HK-2 (cell line): ENCODE results near the gene TMEM100.

ENCODE experiments used
- DNase-seq: peaks from one replicate; pipeline ENCODE4 v3.0.0-alpha.2; 2018; ENCODE audit not compliant: unreplicated experiment

Gene TMEM100

DNA sequence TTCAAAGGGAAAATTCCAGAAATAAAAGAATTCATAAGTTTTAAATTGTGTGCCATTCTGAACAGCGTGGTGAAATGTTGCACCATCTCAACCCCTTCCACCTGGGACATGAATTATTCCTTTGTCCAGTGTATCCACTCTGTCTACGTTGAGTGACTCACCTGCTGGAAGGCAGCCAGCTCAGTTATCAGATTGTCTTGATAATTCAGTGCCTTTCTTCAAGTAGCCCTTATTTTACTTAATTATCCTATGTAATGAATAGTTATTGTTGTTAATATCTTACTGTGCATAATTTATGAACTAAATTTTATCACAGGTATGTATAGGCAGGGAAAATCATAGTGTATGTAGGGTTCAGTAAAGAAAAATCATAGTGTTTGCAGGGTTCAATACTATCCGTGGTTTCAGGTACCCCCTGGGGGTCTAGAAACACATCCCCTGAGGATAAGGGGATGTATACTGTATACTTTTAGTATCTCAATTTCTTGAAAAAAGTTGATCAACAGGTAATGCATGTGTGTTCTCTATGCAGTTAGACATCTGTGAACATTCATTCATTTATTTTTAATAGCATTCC, 20.5 kb upstream of the TMEM100 start:
- DNase-seq: no peak

DNA sequence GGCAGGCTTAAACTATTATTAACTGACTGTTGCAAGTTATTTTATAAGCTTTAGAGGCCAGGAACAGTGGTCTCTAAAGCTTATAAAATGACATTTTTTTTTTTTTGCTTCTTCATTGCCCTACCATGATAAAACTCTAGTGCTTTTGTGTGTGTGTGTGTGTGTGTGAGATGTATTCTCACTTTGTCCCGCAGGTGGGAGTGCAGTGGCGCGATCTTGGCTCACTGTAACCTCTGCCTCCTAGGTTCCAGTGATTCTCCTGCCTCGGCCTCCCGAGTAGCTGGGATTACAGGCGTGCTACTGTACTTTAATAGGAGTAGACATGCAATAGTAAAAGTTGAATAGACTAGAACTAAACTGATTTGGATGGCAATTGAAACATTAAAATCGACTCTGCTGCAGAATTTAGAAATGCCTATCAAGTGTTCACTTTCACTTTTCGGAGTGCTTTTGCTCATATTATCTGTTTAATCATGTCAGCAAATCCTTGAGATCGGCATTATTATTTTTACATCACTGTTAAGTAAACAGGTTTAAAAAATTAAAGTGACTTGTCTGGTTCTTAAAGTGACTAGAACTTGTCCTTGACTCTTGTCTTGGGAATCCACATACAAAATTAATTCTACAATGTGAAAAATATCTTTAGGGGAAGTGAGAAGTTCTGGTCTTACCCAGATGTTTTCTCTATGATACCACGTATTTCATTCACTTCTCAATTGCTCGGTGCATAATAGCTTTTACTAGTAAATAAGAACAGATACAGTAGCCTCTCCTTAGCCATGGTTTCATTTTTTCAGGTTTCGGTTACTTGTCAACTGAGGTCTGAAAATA, 19.8 kb upstream of the TMEM100 start:
- DNase-seq: no peak

DNA sequence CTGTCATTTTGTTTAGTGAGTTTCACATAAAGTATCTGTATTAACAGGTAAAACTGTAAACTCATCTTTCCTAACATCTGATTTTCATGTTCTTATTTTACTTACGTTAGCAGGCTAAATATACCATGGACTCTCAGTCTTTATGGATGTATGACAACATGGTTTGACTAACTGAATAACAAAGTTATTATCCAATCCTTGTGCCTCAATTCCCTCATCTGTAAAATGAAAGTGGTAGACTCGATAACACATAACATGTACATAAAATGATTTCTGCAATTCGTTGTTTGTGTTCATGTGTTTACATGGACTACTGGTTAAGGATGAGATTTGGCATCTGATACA, 18.7 kb upstream of the TMEM100 start:
- no peak for DNase-seq

DNA sequence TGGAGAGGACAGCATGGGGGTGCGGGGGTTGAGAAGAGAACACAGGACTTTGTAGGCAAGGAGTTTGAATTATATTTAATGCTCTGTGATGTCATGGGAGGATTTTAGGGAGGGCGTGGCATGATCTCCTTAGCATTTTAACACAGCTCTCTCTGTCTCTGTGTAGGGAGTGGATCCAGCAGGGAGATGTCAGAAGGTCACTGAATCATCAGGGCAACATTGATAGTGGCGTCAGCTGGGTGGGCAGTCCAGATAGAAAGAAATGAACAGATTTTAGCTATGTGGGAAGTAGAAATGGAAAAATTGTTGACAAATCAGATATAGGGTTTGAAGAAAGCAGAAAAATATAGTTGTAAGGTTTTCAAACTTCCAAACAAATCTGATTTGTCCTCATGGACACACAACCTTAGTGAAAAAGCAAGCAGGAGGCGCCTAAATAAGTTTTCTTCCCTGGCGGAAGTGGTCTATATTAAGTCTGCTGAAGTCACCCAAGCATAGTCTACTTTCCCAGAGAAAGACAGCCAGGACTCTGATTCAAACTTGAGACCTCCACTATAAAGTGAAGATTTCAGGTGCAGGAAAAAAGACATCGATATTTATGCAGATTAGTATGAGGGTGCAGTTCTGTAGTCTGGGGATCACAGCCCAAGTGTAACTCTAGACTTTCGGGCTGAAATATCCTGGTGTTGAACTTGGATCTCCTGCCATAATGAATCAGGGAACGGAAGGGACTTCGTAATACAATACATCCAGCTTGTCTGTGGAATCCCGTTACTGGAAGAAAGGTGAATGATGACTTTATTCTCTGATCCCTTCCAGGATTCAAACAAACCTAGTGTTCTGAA, 18.1 kb upstream of the TMEM100 start:
- no peak for DNase-seq

DNA sequence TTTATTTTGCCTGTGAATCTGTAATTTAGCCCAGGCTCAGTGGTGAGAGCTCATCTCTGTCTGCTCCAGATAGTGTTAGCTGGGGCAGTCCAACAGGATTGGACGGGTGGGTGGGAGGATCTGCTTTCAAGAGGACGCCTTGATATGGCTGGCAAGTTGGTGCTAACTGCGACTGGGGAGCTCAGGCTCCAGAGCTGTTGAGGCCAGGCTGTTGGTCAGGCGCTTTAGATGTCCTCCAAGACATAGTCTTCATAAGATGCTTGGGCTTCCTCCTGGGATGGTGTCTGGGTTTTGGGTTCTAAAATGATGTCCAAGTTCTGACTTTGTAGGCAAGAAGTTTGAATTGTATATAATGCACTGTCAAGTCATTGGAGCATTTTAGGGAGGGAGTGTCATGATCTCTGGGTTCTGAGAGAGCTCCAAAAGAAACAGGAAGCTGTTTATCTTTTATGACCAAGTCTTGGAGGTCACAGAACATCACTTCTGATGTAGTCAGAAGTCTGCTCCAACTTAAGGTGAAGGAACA, 15.4 kb upstream of the TMEM100 start:
- DNase-seq: no peak

DNA sequence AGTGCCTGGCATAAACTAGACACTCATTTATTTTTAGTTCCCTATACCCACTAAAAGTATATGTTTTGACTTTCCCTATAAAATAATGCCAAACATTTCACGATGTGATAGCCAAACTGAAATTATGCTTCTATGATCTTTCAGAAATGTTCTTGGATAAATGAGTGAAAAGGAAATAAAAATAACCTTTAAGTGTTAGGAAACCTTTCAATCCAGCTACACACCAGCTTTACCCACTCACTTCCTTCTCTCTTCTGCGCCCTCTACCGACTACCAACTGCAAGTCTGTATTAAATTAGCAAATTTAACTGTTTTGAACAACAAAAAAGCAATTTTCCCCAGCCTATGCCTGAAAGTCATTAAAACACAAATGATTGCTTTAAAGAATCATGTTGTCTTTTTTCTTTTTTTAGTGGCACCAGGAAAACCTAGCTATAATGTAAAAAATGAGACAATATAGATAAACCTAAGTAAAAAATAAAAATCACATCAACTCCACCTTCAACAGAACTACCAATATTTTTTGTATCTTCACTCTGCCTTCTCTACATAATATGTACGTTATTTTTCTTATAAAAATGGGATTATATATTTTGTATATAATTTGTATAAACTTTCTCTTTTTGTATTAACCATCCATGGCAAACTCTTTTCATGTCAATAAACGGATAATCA, 13.2 kb upstream of the TMEM100 start:
- no peak for DNase-seq

DNA sequence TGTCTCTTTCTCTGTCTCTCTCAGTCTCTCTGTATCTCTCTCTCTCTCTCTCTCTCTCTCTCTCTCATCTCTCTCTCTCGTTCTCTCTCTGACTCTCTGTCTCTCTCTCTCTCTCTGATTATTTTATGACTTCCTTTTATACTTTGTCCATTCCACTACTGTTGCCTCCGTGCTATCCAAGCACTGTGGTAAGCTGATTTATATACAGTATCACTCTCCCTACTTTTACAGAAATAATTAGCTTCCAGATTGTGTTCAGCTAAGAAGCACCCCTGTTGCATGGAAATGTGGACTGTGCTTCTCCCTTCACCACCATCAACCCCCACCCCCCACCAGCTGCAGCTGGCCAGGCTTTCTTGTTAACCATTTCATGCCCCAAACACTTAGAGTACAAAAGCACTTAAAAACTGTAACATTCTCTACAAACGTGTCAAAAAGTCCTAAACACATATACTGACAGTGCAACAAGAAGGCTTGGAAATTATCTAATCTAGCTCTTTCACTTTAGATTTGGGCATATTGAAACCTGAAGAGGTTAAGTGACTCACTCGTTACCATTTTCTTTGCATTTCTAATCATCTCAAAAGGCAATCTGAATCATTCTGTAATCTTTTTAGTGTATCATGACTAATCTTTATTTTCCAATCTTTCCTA, 11.6 kb upstream of the TMEM100 start:
- no peak for DNase-seq

DNA sequence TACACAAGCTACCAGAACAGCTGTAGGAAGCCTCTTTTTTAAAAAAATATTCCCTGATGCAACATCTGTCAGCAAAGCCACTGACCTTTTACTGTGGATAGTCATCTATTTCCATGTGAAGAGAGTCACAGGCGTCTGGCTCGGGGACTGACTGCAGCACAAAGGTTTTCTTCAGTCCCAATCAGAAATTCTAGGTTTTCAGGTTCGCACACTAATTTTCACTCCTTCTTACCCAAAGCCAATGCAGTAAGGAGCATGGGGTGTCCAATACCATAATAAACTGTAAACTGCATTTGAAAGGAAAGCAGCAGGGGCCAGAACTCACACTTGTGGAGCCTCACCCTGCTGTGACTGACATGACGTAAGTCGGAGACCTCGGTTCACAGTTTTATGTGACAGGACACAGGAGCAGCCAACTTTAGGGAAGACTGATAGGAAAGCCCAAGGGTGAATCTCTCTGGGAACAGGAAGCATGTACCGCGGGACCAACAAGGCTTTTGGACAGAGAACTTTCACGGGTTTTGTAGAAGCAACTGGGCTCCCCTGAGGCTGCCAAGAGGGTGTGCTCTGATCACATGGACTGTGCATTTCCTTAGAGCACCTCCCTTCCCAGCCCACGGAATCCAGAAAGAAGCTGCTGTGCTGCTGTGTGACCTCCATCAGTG, 9.1 kb upstream of the TMEM100 start:
- no peak for DNase-seq

DNA sequence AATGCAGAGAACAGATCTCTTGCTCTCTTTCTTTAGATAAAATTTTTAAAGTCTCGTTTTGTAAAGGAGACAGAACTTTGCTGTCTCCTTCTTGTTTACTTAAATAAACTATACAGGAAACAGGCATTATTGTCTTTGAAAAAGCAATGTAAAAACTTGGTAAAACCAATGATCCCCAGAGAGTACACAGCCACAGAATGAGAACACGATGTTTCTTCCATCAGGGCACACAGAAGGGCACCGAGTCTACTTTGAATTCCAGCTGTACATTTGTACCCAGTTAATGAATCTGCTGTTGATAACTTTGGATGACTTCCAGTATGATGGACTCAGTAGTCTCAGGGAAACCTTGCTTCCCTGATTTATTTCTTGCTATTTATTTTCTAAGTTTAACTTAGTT, 8.1 kb upstream of the TMEM100 start:
- DNase-seq: no peak

DNA sequence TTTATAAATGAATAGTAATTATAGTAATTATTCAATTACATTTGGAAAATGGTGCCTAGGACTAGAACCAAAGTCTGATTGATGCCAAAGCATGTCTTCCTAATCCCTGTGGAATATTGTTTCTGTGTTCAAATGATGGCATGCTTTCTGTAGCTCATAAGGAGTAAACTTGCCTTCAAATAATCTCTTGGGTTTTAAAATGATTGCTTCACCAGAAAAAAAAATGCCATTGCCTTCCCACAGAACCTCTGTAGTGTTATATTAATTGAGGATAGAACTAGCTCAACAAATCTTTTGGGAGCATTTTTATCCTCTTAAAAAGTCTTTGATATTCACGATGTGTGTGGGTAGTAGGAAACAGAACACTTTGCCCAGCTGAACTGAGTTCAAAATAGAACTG, 7.7 kb upstream of the TMEM100 start:
- no peak for DNase-seq

DNA sequence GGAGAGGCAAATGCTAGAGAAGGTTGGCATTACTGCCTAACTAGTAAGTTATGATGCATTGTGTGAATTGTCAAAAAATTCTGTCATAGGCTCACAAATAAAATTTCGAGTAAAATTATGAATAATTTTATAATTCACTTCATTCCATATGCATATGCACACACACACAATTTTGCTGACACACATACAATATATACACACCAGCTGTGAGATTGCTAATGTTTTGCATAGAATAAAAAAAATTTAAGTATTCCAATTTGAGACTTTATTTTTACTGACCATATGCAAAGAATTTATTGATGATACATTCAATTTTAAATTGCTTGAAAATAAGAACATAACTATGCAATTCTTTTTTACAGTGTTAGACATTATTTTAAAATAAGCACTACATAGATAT, 6.8 kb upstream of the TMEM100 start:
- no peak for DNase-seq

DNA sequence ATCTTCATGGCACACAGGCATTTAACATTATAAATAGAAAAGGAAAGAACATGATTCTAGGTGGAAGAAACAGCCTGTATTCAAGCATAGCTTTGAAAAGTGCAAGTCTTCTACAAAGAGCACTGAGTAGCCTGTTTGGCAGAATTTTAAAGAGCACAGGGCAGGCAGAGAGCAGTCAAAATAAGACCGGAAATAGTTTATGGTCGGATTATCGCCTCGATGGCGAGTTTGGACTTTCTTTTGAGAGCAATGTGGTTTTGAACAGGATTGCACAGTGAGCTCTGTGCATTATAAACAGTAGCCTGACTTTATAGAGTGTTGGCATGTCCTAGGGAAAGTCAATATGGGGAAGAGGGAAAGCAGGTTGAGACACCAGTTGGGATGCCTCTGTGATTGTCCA, 6.2 kb upstream of the TMEM100 start:
- no peak for DNase-seq

DNA sequence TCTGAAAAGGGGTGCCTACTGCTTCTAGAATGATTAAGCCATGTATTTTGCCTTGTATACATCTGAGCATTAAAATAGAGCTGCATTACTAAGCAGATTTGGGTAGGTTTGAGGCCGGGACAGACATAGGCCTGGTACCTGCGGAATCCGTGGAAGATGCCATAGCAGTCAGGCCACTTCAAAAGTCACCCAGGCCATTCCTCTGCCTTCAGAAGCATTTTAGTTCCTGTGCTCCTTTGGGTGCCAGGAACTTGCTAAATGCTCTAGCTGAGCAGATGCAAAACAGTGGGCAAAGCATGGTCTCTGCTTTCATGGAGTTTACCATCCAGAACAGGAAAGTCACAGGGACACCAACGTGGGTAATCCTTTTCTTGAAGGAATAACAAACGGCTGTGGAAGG, 5.7 kb upstream of the TMEM100 start:
- no peak for DNase-seq

DNA sequence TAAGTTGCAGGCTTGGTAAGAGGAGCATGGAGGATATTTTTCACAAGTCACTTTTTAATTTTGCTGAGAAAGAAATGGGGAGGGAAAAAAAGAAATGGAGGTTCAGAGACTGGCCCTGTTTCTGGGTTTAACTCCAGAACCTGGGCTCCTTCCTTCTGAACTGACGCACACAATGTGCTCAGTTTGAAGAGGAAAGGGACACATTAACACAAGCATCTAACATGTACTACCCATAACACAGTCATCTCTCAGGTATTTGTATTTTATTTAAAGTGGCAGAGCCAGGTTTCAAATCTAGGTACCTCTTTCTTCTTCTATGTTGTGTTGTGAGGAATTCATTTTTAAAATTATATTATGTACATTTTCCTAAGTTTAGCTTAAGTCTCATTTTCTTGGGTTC, 5.3 kb upstream of the TMEM100 start:
- DNase-seq: no peak

DNA sequence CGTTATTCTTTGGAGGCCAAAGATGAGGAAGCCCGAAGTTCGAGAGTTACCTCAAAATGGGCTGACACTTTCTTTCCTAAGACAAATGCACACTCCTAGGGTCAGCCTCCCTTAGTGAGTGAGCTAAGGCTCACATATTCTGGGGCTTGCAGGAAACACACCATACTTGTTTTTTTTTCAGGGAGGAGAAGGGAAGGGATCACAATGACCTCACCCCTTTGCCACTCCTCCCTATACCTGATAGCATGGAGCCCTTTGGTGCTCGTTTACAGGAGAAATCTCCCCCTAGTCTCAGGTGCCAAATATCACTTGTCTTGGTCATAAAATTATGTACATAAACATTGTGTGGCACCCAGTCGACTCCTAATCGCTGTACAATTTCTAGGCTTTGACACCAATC, 4.6 kb upstream of the TMEM100 start:
- no peak for DNase-seq

DNA sequence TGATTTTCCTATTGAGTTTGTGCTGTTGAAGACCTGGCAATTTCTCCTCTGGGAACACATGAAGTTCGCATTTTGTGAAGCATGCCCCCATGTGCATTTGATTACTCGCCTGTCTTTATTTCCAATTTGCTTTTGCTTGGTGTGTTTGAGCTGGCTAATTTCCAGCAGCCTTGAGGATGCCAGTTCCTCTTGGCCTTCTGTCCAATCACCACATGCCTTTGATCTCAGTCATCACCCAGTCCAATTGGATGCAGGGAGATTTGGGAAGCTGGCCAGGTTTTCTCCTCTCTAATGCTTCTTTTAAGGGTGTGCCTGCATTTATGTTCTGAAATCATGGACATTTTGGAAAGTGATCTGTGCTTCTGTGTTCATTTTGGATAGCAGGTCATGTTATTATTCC, 3.8 kb upstream of the TMEM100 start:
- no peak for DNase-seq

DNA sequence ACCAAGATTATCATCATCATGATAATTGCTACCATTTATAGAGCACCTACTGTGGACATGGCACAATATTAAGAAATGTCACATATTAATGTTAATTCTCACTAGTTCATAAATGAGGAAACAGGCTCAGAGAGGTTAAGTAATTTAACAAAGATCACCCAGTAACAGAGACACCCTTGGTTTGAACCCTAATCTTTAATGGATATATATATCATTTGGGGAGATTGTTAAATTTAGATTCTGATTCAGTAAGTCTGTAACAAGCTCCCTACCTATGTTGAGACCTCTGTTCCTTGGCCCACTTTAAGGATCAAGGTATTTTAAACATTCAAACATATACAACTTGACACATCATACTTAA, 804 bp upstream of the TMEM100 start:
- no peak for DNase-seq

DNA sequence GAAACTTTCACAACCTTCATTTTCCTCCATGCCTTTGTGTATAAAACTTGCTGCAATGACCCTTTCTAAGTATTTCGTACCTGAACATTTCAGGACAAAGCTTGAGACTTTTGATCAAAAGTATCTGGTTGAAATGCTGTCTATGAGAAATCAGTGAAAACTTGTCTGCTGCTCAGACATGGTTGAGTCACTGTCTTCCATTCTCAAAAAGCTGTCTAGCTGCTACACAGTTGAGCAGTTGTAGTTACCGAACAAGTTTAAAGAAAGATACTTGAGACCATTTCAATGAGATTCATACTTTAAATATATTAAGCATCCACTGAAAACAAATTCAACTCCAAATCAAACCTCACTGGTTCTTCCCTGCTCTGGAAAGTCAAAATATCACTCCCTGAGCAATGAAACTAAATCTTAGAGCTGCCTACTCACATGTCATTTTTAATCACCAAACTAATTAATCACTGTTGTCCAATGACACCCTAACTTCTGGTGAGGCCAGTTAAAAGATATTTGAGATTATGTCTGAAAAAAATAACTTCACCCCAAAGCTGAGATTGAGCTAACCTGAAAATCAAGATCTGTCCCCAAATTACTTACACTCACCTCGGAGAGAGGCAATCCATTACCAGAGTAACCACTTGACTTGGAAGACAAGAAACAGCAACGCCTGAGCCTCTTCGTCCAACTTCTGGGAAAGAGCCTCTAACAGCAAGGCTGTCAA, 488 bp downstream of the TMEM100 start:
- no peak for DNase-seq

DNA sequence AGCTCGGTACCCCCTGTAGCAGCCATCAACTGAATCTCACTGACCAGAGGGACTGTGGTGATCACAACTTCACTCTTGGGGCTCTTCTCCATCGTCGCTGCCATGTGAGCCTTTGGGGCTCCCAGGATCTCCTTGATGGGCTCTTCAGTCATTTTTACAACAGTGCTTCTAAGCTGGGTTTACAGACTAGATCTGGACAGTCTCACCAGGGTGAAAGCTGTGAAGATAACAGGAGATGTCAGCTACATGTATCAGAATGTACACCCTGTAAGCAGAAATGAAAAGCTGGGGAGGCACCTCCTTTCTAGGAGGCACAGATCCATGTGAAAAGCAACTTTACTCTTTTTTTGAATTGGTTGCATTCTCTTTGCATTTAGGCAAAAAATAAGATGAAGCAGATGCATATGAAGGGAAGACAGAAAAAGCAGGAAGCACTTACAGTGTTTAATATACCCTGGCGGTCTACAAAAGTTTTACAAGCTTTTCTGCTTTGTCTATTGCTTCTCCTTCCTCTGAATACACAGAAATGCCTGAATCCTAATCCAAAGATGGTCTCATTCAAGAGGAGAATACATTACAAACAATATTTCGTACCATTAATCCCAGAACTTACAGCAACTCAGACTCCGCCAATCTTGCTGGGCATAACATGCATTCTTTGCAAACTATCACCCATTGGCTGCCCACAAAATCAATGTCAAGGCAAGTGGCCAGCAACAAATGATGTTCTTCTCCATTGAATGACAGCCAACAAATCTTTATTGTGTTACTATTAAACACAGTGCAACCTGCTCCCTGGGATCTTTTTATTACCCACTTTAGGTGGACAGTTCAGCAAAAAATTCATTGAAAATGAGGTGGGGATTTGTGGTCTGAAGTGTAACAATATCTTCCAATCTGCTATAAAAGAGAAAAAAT, 1.5 kb downstream of the TMEM100 start:
- no peak for DNase-seq
